Liver (tissue), 9 donors: ENCODE results near the gene PREPL. TPM values are rescaled to one million over a fixed set of nuclear protein-coding genes. Genes with fewer than 3 reads are reported as not detected.

Experiments
- DNase-seq: peaks from one replicate; pipeline ENCODE4 v3.0.0-alpha.2; 2017; ENCODE audit warnings: low spot score
- H3K27ac ChIP-seq, 2 donors: one replicate each; pipeline ENCODE4 v1.7.0; 2013; ENCODE audit warnings: inconsistent platforms in 2 of 2, low read length in 2 of 2, control low read depth in 1 of 2, low read depth in 1 of 2, mild to moderate bottlenecking in 1 of 2
- H3K27me3 ChIP-seq, 4 donors: one replicate each; pipeline versions ENCODE4 v1.6.1 to v1.7.0; 2013; ENCODE audit warnings: low read length in 3 of 4, inconsistent platforms in 1 of 4, mild to moderate bottlenecking in 1 of 4, moderate library complexity in 1 of 4; ENCODE audit not compliant: control insufficient read depth in 4 of 4, insufficient read depth in 4 of 4
- H3K36me3 ChIP-seq, 4 donors: one replicate each; pipeline versions ENCODE4 v1.6.1 to v1.7.0; 2013; ENCODE audit warnings: low read length in 3 of 4, mild to moderate bottlenecking in 3 of 4, low read depth in 1 of 4, moderate library complexity in 1 of 4; ENCODE audit not compliant: control insufficient read depth in 4 of 4, insufficient read depth in 3 of 4
- H3K4me1 ChIP-seq, 4 donors: one replicate each; pipeline versions ENCODE4 v1.6.1 to v1.7.0; 2013; ENCODE audit warnings: low read length in 3 of 4, mild to moderate bottlenecking in 3 of 4, moderate library complexity in 1 of 4; ENCODE audit not compliant: control insufficient read depth in 4 of 4, insufficient read depth in 4 of 4
- H3K4me3 ChIP-seq, 3 donors: one replicate each; pipeline versions ENCODE4 v1.6.1 to v1.7.0; 2013; ENCODE audit warnings: low read length in 3 of 3, control low read depth in 1 of 3, low read depth in 1 of 3, mild to moderate bottlenecking in 1 of 3
- H3K9ac ChIP-seq, 2 donors: one replicate each; pipeline ENCODE4 v1.7.0; 2013; ENCODE audit warnings: low read length in 2 of 2, mild to moderate bottlenecking in 2 of 2, moderate library complexity in 2 of 2, control low read depth in 1 of 2, low read depth in 1 of 2
- H3K9me3 ChIP-seq, 4 donors: one replicate each; pipeline versions ENCODE4 v1.6.1 to v1.7.0; 2013; ENCODE audit warnings: low read length in 3 of 4; ENCODE audit not compliant: control insufficient read depth in 4 of 4
- FOXA1 ChIP-seq: IDR thresholded peaks from 2 replicates; pipeline ENCODE4 v1.6.1; 2016; ENCODE audit warnings: antibody characterized with exemption
- FOXA2 ChIP-seq: IDR thresholded peaks from 2 replicates; pipeline ENCODE4 v1.6.1; 2016; ENCODE audit warnings: antibody characterized with exemption
- GABPA ChIP-seq, 2 donors: IDR thresholded peaks in 1 of 2; conservative IDR thresholded peaks in 1 of 2; 2 replicates each; pipeline ENCODE4 v1.6.1; 2016; ENCODE audit warnings: antibody characterized with exemption in 2 of 2, mild to moderate bottlenecking in 1 of 2, moderate library complexity in 1 of 2
- HNF4A ChIP-seq, 2 donors: conservative IDR thresholded peaks; 2 replicates each; pipeline ENCODE4 v1.6.1; 2016; ENCODE audit warnings: antibody characterized with exemption in 2 of 2, mild to moderate bottlenecking in 2 of 2
- MAX ChIP-seq: IDR thresholded peaks from 2 replicates; pipeline ENCODE4 v1.6.1; 2016; ENCODE audit warnings: antibody characterized with exemption
- NR2F2 ChIP-seq: IDR thresholded peaks from 2 replicates; pipeline ENCODE4 v1.6.1; 2016; ENCODE audit warnings: antibody characterized with exemption
- RAD21 ChIP-seq, 2 donors: IDR thresholded peaks; 2 replicates each; pipeline ENCODE4 v1.6.1; 2016; ENCODE audit warnings: antibody characterized with exemption in 2 of 2, mild to moderate bottlenecking in 2 of 2
- RXRA ChIP-seq, 2 donors: IDR thresholded peaks; 2 replicates each; pipeline ENCODE4 v1.6.1; 2017 to 2018; ENCODE audit warnings: antibody characterized with exemption in 2 of 2, mild to moderate bottlenecking in 1 of 2
- SP1 ChIP-seq: IDR thresholded peaks from 2 replicates; pipeline ENCODE4 v1.6.1; 2018; ENCODE audit warnings: antibody characterized with exemption, mild to moderate bottlenecking
- YY1 ChIP-seq: IDR thresholded peaks from 2 replicates; pipeline ENCODE4 v1.6.1; 2016; ENCODE audit warnings: antibody characterized with exemption, mild to moderate bottlenecking
- WGBS: extraction: QIAGEN DNeasy Blood & Tissue Kit; methylation state at CpG from one replicate; pipeline ENCODE4 v1.1.7; 2013; 5-methylcytosine and 5-hydroxymethylcytosine counted together
- polyA plus RNA-seq, 2 donors: library from polyadenylated mRNA; stranded (reverse) in 1 of 2; unstranded in 1 of 2; fragments of 200-250 nt in 1 of 2; fragments of >200 nt in 1 of 2; fragmentation: Nextera tagmentation in 1 of 2; extraction: Ambion mirVana in 1 of 2; gene quantifications; one replicate each; pipeline versions ENCODE4 v1.2.1 to v1.2.3, GENCODE V29; 2013 to 2015
- total RNA-seq, 2 donors: library from RNA; depleted of rRNA; stranded (reverse); fragments of >200 nt; gene quantifications; one replicate each; pipeline ENCODE4 v1.2.3, GENCODE V29; 2014
- TF ChIP-seq, protein P1 (sequence below): IDR thresholded peaks from 2 replicates; pipeline ENCODE4 v1.6.1; 2016; ENCODE audit warnings: antibody characterized with exemption, mild to moderate bottlenecking
- TF ChIP-seq, protein P2 (sequence below): IDR thresholded peaks from 2 replicates; pipeline ENCODE4 v1.6.1; 2016; ENCODE audit warnings: antibody characterized with exemption
- donor health status: healthy.
- donor health status: healthy.
- donor health status: healthy.
- donor health status: healthy.
- donor health status: healthy.

Gene PREPL
- total and polyA plus RNA-seq, 4 donors, result 7.9 to 18.8 (median 11.7) TPM

GRCh38 chr2:44333994-44334393, 27.3 kb downstream of the PREPL start:
- peaks cover 1 to 34% (median 23%) of the 10 kb centered on the region in 4 donors for H3K36me3 ChIP-seq
- H3K4me3 ChIP-seq, result no peak overlapping the region
- H3K27me3 ChIP-seq, result no peaks in the 10 kb centered on the region
- no peak overlapping the region for H3K9ac ChIP-seq
- no peak overlapping the region for H3K27ac ChIP-seq
- no peak for DNase-seq
- no peaks in the 10 kb centered on the region for H3K9me3 ChIP-seq
- 93% methylated on average over 1 of the region's 1 CpG for WGBS
- TF ChIP-seq, protein P1, sequence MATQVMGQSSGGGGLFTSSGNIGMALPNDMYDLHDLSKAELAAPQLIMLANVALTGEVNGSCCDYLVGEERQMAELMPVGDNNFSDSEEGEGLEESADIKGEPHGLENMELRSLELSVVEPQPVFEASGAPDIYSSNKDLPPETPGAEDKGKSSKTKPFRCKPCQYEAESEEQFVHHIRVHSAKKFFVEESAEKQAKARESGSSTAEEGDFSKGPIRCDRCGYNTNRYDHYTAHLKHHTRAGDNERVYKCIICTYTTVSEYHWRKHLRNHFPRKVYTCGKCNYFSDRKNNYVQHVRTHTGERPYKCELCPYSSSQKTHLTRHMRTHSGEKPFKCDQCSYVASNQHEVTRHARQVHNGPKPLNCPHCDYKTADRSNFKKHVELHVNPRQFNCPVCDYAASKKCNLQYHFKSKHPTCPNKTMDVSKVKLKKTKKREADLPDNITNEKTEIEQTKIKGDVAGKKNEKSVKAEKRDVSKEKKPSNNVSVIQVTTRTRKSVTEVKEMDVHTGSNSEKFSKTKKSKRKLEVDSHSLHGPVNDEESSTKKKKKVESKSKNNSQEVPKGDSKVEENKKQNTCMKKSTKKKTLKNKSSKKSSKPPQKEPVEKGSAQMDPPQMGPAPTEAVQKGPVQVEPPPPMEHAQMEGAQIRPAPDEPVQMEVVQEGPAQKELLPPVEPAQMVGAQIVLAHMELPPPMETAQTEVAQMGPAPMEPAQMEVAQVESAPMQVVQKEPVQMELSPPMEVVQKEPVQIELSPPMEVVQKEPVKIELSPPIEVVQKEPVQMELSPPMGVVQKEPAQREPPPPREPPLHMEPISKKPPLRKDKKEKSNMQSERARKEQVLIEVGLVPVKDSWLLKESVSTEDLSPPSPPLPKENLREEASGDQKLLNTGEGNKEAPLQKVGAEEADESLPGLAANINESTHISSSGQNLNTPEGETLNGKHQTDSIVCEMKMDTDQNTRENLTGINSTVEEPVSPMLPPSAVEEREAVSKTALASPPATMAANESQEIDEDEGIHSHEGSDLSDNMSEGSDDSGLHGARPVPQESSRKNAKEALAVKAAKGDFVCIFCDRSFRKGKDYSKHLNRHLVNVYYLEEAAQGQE, result no peak
- TF ChIP-seq NR2F2 (no peak), MAX (no peak), RAD21 (IDR thresholded peaks at IDR 0.05) (no peak), GABPA (IDR thresholded peaks at IDR 0.05 in 1 of 2, conservative IDR thresholded peaks at IDR 0.05 in 1 of 2) (no peak), SP1 (no peak)
- no peaks in the 10 kb centered on the region for H3K4me1 ChIP-seq

DNA sequence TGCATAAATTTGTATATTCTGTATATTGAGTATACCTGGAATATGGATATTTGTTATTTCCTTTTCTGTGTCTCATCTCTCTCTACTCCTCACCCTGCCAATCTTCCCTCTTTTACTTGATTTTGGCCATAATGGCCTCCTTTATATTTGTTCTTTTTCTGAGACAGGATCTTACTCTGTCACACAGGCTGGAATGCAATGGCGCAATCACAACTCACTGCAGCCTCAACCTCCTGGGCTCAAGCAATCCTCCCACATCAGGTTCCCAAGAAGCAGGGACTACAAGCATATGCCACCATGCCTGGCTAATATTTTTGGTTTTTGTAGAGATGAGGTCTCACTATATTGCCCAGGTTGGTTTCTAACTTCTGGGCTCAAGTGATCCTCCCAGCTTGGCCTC, 30.5 kb downstream of the PREPL start:
- peaks cover 2 to 24% (median 18%) of the 10 kb centered on the region in 4 donors for H3K36me3 ChIP-seq
- H3K4me1 ChIP-seq, result no peaks in the 10 kb centered on the region
- H3K27me3 ChIP-seq, result no peaks in the 10 kb centered on the region
- H3K27ac ChIP-seq, result no peak overlapping the region
- H3K4me3 ChIP-seq, result no peak overlapping the region
- H3K9me3 ChIP-seq, result no peaks in the 10 kb centered on the region
- TF ChIP-seq HNF4A (conservative IDR thresholded peaks at IDR 0.05) (no peak), MAX (no peak), FOXA2 (no peak), NR2F2 (no peak), SP1 (no peak), RXRA (IDR thresholded peaks at IDR 0.05) (no peak), FOXA1 (no peak), YY1 (no peak), GABPA (IDR thresholded peaks at IDR 0.05 in 1 of 2, conservative IDR thresholded peaks at IDR 0.05 in 1 of 2) (no peak)
- TF ChIP-seq, protein P1, result no peak
- TF ChIP-seq, protein P2, sequence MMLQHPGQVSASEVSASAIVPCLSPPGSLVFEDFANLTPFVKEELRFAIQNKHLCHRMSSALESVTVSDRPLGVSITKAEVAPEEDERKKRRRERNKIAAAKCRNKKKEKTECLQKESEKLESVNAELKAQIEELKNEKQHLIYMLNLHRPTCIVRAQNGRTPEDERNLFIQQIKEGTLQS, result no peak
- DNase-seq, result no peak
- WGBS, result 100% methylated on average over 1 of the region's 1 CpG
- H3K9ac ChIP-seq, result no peak overlapping the region
